Esophagus muscularis mucosa (tissue), 4 donors: Measurements from ENCODE around the gene SHMT2. TPM values are rescaled to one million over a fixed set of nuclear protein-coding genes. Genes with fewer than 3 reads are reported as not detected.

Experiments
- DNase-seq: peaks from one replicate; pipeline ENCODE4 v3.0.0-alpha.2; 2017; ENCODE audit errors: extremely low spot score
- H3K27ac ChIP-seq, 4 donors: fragments of 200-600 bp; sonication (generic); replicated peaks in 1 of 4; 1 replicate in 3 of 4; 2 replicates in 1 of 4; pipeline ENCODE4 v1.5.1; 2016 to 2019; ENCODE audit warnings: mild to moderate bottlenecking in 1 of 4
- H3K27me3 ChIP-seq, 4 donors: fragments of 200-600 bp; sonication (generic); one replicate each; pipeline versions ENCODE4 v1.5.1 to v1.6.0; 2016 to 2019
- H3K36me3 ChIP-seq, 4 donors: fragments of 200-600 bp; sonication (generic); one replicate each; pipeline ENCODE4 v1.5.1; 2016 to 2019
- H3K4me1 ChIP-seq, 4 donors: fragments of 200-600 bp; sonication (generic); one replicate each; pipeline ENCODE4 v1.5.1; 2016 to 2019
- H3K4me3 ChIP-seq, 4 donors: fragments of 200-600 bp; sonication (generic); 1 replicate in 2 of 4; 2 replicates in 2 of 4; pipeline ENCODE4 v1.5.1; 2016 to 2019; ENCODE audit warnings: mild to moderate bottlenecking in 4 of 4, moderate library complexity in 1 of 4
- H3K9me3 ChIP-seq, 4 donors: fragments of 200-600 bp; sonication (generic); 1 replicate in 3 of 4; 2 replicates in 1 of 4; pipeline ENCODE4 v1.5.1; 2016 to 2019
- EP300 ChIP-seq: sonication (generic); formaldehyde crosslinking; IDR thresholded peaks from one replicate; pipeline ENCODE4 v1.6.1; 2017; ENCODE audit warnings: antibody characterized with exemption
- POLR2A ChIP-seq: fragments of 450-650 bp; IDR thresholded peaks from one replicate; pipeline ENCODE4 v1.6.1; 2017; ENCODE audit warnings: antibody characterized with exemption, moderate library complexity, mild to moderate bottlenecking, low read depth
- POLR2AphosphoS5 ChIP-seq, 2 donors: sonication (generic); formaldehyde crosslinking; IDR thresholded peaks; one replicate each; pipeline ENCODE4 v1.6.1; 2017; ENCODE audit warnings: antibody characterized with exemption in 2 of 2
- WGBS: methylation state at CpG from one replicate; pipeline ENCODE4 v1.1.5; 2018; 5-methylcytosine and 5-hydroxymethylcytosine counted together
- intact Hi-C: fragments of 100-400 bp; cut with DNase I; formaldehyde crosslinking; loops from one replicate; pipeline ENCODE4 v1.15.1; 2023
- total RNA-seq, 4 donors: library from RNA; depleted of rRNA; stranded (reverse); fragments of >200 nt; gene quantifications; one replicate each; pipeline versions ENCODE4 v1.1.0 to v1.2.1, GENCODE V29; 2016
- TF ChIP-seq, protein P1 (sequence below), 3 experiments: fragments of 200-600 bp in 2 of 3; fragments of 450-650 bp in 1 of 3; sonication (generic) in 2 of 3; IDR thresholded peaks; one replicate each; pipeline ENCODE4 v1.5.1; 2017 to 2019; ENCODE audit warnings: antibody characterized with exemption in 3 of 3, mild to moderate bottlenecking in 2 of 3, moderate library complexity in 1 of 3

Gene SHMT2
- total RNA-seq, 4 donors from 2014 or later, result 22.8 to 60.4 (median 34.6) TPM

DNA sequence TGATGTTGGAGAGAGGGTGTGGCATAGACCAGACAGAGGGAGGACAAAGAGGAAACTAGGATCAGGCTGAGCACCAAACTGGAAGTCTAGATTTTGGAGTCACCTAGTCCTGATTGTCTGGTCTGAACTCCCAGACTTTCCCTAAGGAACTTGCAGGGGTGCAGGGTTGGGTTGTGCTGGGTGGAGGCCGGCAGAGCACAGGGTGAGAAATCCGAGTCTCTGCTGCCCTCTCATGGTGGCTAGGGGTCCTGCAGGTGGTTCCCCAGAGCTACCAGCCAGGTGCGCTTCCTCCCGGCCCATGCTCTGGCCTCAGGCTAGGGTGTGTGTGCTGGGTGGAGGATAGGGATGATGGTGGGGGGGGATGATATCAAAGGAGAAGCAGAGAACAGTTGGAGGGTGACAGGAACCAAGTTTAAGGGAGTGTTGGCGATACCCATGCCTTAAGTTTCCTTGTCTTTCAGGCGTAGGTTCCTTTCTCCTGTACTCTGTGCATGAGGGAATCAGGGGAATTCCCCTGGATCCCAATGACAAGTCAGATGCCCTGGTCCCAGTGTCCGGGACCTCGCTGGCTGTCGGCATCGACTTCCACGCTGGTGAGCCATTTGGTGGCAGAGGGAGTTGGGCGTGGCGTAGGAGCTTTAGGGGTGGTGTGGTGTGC is 46.5 kb upstream of the SHMT2 start:
- Histone ChIP-seq H3K36me3 (peaks cover 64 to 91% (median 88%) of the 10 kb centered on the region in 4 donors), H3K4me1 (no peaks in the 10 kb centered on the region), H3K27me3 (no peaks in the 10 kb centered on the region), H3K27ac (no peak overlapping the region), H3K9me3 (no peaks in the 10 kb centered on the region), H3K4me3 (no peak overlapping the region)
- intact Hi-C loops, result loop anchor here (2.0 kb wide), 2 partner anchors 58 to 114 kb away; no protein-coding TSS in a partner anchor
- WGBS, result 66% methylated on average over 12 of the region's 13 CpGs
- TF ChIP-seq POLR2A, result no peak
- TF ChIP-seq EP300, result no peak
- TF ChIP-seq, protein P1, sequence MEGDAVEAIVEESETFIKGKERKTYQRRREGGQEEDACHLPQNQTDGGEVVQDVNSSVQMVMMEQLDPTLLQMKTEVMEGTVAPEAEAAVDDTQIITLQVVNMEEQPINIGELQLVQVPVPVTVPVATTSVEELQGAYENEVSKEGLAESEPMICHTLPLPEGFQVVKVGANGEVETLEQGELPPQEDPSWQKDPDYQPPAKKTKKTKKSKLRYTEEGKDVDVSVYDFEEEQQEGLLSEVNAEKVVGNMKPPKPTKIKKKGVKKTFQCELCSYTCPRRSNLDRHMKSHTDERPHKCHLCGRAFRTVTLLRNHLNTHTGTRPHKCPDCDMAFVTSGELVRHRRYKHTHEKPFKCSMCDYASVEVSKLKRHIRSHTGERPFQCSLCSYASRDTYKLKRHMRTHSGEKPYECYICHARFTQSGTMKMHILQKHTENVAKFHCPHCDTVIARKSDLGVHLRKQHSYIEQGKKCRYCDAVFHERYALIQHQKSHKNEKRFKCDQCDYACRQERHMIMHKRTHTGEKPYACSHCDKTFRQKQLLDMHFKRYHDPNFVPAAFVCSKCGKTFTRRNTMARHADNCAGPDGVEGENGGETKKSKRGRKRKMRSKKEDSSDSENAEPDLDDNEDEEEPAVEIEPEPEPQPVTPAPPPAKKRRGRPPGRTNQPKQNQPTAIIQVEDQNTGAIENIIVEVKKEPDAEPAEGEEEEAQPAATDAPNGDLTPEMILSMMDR (IDR thresholded peaks at IDR 0.05), result peak; percentile 82 to 93 (median 90)
- peak; percentile 19 to 40 for TF ChIP-seq POLR2AphosphoS5 (IDR thresholded peaks at IDR 0.05)
- DNase-seq, result no peak

DNA sequence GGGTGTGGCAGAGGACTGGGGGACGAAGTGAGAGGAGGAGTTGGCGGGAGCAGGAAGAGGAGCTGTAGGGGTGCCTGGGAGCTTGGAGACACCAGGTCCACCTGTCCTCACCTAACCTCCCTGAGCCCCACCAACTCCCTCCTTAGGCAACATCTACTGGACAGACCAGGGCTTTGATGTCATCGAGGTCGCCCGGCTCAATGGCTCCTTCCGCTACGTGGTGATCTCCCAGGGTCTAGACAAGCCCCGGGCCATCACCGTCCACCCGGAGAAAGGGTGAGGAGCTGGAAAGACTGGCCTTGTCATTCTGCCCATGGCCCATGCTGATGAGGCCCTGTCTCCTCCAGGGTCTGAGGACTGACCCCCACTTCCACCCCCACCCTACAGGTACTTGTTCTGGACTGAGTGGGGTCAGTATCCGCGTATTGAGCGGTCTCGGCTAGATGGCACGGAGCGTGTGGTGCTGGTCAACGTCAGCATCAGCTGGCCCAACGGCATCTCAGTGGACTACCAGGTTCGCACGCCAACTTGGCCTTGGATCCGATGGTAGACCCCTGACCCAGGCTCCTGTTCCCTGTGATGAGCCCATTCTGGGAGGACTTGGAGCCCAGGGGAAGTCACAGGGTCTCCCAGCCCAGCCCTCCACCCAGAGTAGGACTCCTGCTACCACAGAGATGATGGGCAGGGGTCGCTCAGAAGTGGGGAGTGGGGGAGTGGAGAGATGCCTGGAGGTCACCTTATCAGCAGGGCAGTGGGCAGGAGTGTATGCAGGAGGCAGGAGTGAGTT is 45.4 kb upstream of the SHMT2 start:
- Histone ChIP-seq H3K36me3 (peaks cover 55 to 91% (median 88%) of the 10 kb centered on the region in 4 donors), H3K4me1 (no peaks in the 10 kb centered on the region)
- no peak for TF ChIP-seq POLR2AphosphoS5 (IDR thresholded peaks at IDR 0.05)
- no peak for TF ChIP-seq POLR2A
- no peak for TF ChIP-seq EP300
- TF ChIP-seq, protein P1 (IDR thresholded peaks at IDR 0.05), result no peak

DNA sequence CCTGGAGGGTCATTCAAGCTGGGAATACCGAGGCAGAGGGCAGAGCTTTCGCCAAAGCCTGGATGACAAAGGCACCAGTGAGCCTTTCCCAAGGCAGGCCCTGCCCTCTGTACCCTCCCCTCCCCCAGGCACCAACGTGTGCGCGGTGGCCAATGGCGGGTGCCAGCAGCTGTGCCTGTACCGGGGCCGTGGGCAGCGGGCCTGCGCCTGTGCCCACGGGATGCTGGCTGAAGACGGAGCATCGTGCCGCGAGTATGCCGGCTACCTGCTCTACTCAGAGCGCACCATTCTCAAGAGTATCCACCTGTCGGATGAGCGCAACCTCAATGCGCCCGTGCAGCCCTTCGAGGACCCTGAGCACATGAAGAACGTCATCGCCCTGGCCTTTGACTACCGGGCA is 44.1 kb upstream of the SHMT2 start:
- 84% methylated on average over 11 of the region's 25 CpGs for WGBS
- H3K4me1 ChIP-seq, result peaks cover 5 to 9% (median 7%) of the 10 kb centered on the region in 4 donors
- intact Hi-C loops, result no loop called here
- H3K36me3 ChIP-seq, result peaks cover 43 to 91% (median 84%) of the 10 kb centered on the region in 4 donors
- TF ChIP-seq, protein P1 (IDR thresholded peaks at IDR 0.05), result no peak
- no peak for TF ChIP-seq POLR2AphosphoS5 (IDR thresholded peaks at IDR 0.05)
- TF ChIP-seq POLR2A, result no peak
- TF ChIP-seq EP300, result no peak
- H3K27me3 ChIP-seq, result no peaks in the 10 kb centered on the region
- no peaks in the 10 kb centered on the region for H3K9me3 ChIP-seq
- no peak overlapping the region for H3K4me3 ChIP-seq
- no peak for DNase-seq
- no peak overlapping the region for H3K27ac ChIP-seq

More for the DNA sequence above, 45.4 kb upstream of the SHMT2 start:
- H3K27ac ChIP-seq, result no peak overlapping the region
- H3K9me3 ChIP-seq, result no peaks in the 10 kb centered on the region
- DNase-seq, result no peak
- WGBS, result 95% methylated on average over 13 of the region's 22 CpGs
- intact Hi-C loops, result loop anchor here (2.0 kb wide), 2 partner anchors 59 to 115 kb away; no protein-coding TSS in a partner anchor
- no peak overlapping the region for H3K4me3 ChIP-seq
- H3K27me3 ChIP-seq, result no peaks in the 10 kb centered on the region

DNA sequence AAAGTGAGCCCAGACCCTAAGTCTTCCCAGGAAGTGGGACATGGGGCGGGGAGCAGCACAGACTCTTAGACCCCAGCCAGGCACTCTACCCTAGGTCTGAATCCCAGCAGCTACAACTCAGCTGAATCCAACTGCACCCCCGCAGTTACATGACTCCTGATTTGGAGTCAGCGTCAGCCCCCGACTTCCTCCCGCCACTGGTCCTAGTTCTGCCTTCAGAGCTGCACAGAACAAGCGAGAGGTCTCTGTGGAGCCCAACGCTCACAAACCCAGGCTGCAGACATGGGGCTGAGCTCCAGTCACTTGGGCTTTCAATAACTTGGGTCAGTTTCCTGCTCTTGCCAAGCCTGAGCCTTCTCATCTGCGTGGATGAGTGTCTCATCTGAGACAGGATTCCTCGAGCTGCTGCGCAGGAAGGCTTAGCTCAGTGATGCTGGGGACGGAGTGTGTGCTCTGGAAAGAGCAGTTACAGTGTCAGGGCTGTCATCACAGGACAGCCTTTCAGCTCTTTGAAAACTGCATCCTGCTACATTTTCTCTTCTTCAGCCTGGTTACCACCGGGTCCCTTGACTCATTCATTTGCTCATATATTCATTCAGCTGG is 43.5 kb upstream of the SHMT2 start:
- DNase-seq, result no peak
- Histone ChIP-seq H3K4me3 (no peak overlapping the region), H3K27me3 (no peaks in the 10 kb centered on the region), H3K4me1 (peaks cover 5 to 11% (median 9%) of the 10 kb centered on the region in 4 donors), H3K9me3 (no peaks in the 10 kb centered on the region), H3K36me3 (peaks cover 39 to 91% (median 83%) of the 10 kb centered on the region in 4 donors), H3K27ac (no peak overlapping the region)
- intact Hi-C loops, result no loop called here
- WGBS, result 91% methylated on average over 11 of the region's 12 CpGs
- TF ChIP-seq EP300, result no peak
- TF ChIP-seq POLR2A, result no peak
- TF ChIP-seq, protein P1 (IDR thresholded peaks at IDR 0.05), result no peak
- no peak for TF ChIP-seq POLR2AphosphoS5 (IDR thresholded peaks at IDR 0.05)
